AG09319 (cell line): ENCODE data around the gene WWTR1.

ENCODE experiments used
- DNase-seq: peaks from one replicate; pipeline ENCODE4 v3.0.0-alpha.2; 2010; ENCODE audit warnings: low read depth; ENCODE audit errors: extremely low read depth
- CTCF ChIP-seq: IDR thresholded peaks from 2 replicates; pipeline ENCODE4 v1.5.1; 2011; ENCODE audit warnings: low read depth, mild to moderate bottlenecking, inconsistent platforms, low read length, moderate library complexity

The WWTR1 gene

DNA sequence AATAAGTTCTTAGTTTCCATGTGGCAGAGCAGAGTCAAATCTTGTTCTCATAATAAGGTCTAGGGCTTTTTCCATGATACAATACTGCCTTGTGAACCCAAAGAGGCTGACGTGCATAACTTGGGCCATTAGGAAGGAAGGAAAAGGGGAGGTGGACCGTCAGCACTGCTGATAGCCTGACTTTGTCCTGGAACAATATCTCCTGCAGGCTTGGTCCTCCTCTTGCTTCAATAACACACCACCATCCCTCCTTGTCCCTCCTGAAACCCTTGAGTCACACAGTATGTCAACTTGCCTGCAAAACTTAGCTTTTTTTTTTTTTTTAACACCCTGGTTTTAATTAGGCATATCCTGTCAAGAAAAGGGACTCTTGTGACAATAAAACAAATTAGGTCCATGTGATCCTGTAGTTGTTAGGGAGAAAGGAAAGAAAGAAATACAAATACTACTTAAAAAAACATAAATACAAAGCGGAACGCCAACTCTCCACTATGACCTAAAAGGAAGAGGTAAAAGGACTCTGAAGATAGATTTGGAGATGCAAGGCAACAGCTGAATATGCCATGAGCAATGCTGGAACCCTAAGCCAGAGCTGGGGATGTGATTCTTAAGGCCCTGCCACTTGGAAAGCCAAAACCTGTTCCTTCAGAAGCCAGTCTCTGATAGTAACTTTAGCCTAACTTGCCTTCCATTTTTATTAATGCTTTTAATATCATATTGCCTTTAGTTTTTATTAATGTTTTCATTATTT lies 67.0 kb downstream of the WWTR1 start:
- DNase-seq, result no peak
- no peak for TF ChIP-seq CTCF

DNA sequence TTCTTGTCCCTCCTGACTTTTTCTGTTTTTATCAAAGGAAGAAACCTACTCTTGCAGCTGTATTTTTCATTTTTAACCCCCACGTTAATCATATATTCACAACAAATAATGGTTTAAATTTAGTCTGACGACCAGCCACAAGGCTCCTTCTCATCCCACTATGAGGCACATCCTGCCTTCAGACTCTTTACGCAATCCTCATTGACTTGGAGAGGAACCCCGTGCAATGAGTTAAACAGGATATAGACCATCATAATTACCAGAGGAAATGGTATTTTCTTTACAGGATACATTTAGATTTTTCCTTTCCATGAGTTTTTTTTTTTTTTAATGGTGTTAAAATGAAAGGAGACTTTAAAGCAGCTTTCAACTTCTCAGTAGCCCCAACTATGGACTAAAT lies 68.5 kb downstream of the WWTR1 start:
- no peak for DNase-seq
- no peak for TF ChIP-seq CTCF

DNA sequence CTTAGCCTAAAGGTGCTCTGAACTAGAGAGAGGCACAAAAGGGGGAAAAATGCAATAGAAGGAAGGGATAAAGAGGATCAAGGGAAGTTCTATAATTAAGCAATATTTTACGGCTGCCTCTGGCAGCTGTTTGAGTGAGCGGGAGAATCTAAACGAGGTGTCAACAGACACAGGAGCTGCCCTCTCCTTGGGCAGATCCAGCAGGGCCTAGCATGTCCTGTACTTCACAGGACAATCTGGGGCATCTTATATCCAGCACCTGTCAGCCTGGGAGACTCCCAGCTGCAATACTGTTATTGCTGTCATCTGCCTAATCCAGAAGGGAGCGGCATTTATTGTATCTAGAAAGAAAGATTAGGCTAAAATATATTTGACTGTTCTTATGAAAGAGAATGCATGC lies 68.9 kb downstream of the WWTR1 start:
- no peak for TF ChIP-seq CTCF
- DNase-seq, result no peak

DNA sequence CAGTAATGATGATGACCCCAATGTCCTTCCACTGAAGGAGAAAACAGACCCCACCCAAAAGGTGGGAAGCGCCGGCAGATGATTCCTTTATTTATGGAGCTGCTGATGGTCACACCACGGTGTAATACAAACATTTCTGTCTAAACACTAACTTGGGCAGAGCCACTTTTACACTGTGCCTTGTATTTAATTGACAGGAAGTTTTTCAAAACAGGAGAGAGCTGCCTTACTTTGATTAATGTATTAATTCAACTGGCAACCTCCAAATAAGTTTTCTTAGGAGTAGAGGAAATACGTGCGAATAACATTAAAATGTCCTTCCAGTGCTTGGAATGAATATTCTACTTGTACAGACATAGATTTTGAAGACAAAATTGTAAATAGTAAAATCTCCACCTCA lies 70.4 kb downstream of the WWTR1 start:
- TF ChIP-seq CTCF, result no peak
- DNase-seq, result no peak

GRCh38 chr3:149586871-149587270 lies 71.0 kb downstream of the WWTR1 start:
- no peak for DNase-seq
- TF ChIP-seq CTCF, result no peak

DNA sequence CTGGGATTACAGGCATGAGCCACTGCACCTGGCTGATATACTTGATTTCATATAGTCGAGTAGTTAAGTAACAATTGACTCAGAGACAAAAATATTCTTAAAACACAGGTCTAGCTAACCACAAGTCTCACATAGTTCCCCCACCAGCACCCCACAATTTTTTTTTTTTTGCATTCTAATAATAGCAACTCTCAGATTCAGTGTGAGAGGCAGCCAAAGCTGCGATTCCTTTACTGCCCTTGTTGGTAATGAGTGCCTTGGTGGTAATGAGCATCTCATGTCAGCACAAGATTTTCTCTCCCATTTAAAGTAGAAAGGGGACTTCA lies 72.5 kb downstream of the WWTR1 start:
- TF ChIP-seq CTCF, result no peak
- no peak for DNase-seq

DNA sequence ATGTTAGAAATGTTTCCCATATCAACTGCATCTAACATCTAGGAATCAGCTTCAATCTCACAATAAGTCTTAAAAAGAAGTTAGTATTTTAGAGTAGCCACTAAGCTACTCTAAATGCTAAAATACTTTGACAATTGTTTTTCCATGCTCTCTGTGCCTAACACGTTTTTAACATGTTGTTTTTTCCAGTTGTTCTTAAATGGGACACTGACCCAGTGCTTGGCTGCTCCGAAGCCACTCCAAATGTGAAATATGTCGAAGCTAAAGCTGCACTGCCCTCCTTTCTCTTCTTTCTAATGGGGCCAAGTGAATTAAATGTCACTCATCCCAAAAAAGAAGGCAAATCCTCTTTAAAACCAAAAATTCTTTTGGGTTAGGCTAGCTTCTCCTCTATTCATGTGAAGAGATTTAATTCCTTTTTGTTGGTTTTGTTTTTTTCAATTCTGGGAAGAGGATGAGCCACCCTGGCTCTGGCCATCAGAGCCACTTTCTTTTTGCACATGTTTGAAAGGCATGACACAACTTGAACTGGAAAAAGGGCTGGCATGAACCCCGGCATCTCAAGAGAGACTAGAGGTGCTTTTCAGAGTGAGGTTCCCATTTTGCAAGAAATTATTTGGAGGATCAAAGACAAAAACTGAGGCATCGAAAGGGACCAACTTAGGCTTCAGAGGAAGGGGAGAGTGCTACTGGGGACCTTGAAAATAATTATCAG lies 73.7 kb downstream of the WWTR1 start:
- no peak for DNase-seq
- TF ChIP-seq CTCF, result no peak
